ENCODE results near the gene TIMP4.

DNA sequence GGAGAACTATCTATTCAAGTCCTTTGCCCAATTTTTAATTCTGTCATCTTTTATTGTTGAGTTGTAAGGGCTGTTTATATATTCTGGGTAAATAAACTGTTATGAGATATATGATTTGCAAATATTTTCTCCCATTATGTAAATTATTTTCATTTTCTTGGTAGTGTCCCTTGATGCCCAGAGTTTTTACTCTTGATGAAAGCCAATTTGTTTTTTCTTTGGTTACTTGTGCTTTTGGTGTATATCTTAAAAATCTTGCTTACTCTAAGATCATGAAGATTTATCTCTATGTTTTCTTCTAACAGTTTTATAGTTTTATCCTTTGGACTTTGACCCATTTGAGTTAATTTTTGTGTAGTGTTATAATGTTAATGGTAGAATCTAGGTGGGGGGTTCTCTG, 44.5 kb downstream of the TIMP4 start:
- TF ChIP-seq, protein P1, sequence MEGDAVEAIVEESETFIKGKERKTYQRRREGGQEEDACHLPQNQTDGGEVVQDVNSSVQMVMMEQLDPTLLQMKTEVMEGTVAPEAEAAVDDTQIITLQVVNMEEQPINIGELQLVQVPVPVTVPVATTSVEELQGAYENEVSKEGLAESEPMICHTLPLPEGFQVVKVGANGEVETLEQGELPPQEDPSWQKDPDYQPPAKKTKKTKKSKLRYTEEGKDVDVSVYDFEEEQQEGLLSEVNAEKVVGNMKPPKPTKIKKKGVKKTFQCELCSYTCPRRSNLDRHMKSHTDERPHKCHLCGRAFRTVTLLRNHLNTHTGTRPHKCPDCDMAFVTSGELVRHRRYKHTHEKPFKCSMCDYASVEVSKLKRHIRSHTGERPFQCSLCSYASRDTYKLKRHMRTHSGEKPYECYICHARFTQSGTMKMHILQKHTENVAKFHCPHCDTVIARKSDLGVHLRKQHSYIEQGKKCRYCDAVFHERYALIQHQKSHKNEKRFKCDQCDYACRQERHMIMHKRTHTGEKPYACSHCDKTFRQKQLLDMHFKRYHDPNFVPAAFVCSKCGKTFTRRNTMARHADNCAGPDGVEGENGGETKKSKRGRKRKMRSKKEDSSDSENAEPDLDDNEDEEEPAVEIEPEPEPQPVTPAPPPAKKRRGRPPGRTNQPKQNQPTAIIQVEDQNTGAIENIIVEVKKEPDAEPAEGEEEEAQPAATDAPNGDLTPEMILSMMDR (conservative IDR thresholded peaks at IDR 0.05; ENCODE audit: low read length): no peak
- no peak for TF ChIP-seq EZH2phosphoT487 (IDR thresholded peaks at IDR 0.05; ENCODE audit: borderline replicate concordance)

Data from Loucy (cell line).